Motor neuron (in vitro differentiated cells): Measurements from ENCODE around the gene DTX2. TPM values are rescaled to one million over a fixed set of nuclear protein-coding genes. Genes with fewer than 3 reads are reported as not detected.
"Not testable (repeated sequence)": the region's sequence is repeated elsewhere in the genome, so short reads cannot be mapped to it uniquely, and the experiment has no call there.

Experiments
- ATAC-seq, 8 experiments: fragments of 200-7000 bp; cut with Tn5 transposase; replicated peaks in 6 of 8; 2 replicates each; pipeline ENCODE4 v1.8.0; 2021; ENCODE audit warnings: mild to moderate bottlenecking in 8 of 8, moderate library complexity in 8 of 8
- H3K27ac ChIP-seq, 2 donors: fragments of 250-450 bp; sonication (Bioruptor Pico); 2 replicates each; pipeline ENCODE4 v1.9.0; 2021; ENCODE audit warnings: antibody characterized with exemption in 2 of 2, mild to moderate bottlenecking in 2 of 2, moderate library complexity in 1 of 2
- H3K4me1 ChIP-seq, 2 donors: fragments of 250-450 bp; sonication (Bioruptor Pico); replicated peaks in 1 of 2; 2 replicates each; pipeline ENCODE4 v1.6.1; 2021; ENCODE audit warnings: antibody characterized with exemption in 2 of 2, mild to moderate bottlenecking in 2 of 2, moderate library complexity in 1 of 2
- H3K4me3 ChIP-seq, 5 donors: fragments of 250-450 bp; sonication (Bioruptor Pico); 2 replicates each; pipeline ENCODE4 v1.9.0; 2021; ENCODE audit warnings: antibody characterized with exemption in 5 of 5, mild to moderate bottlenecking in 5 of 5, moderate library complexity in 4 of 5
- WGBS, 10 experiments: fragments of 450-650 bp; shearing (Covaris generic); methylation state at CpG; one replicate each; pipeline ENCODE4 v1.0.0; 2022; 5-methylcytosine and 5-hydroxymethylcytosine counted together
- in situ Hi-C, 9 experiments: fragments of 400-800 bp; cut with MboI; loops; one replicate each; pipeline ENCODE4 v1.15.0; 2021; ENCODE audit warnings: low sequenced_read_pairs in 9 of 9, low pct_unique_long_range_greater_than_20kb in 2 of 9; ENCODE audit not compliant: unreplicated experiment in 9 of 9
- total RNA-seq, 8 experiments: library from RNA; unstranded; fragments of 300-600 nt; gene quantifications; 2 replicates each; pipeline versions ENCODE4 v1.2.3 to v1.2.4, GENCODE V29; 2022

DTX2 gene
- total RNA-seq, 8 experiments from 2014 or later, result 3.4 to 13.8 (median 5.6) TPM

- WGBS, 10 experiments, result no CpG with 5 or more reads among the region's 17 CpGs
- in situ Hi-C loops, H3K4me3 ChIP-seq, H3K4me1 ChIP-seq, H3K27ac ChIP-seq: not testable (repeated sequence)
- ATAC-seq, result peak in 3 of 8 experiments; percentile 5 to 7 (median 6)
These were observed 868 bp downstream of the DTX2 start for GRCh38 chr7:76462271-76462882.

GRCh38 chr7:76464959-76465358, 3.5 kb downstream of the DTX2 start:
- H3K4me1 ChIP-seq, ATAC-seq, H3K4me3 ChIP-seq, in situ Hi-C loops, H3K27ac ChIP-seq: not testable (repeated sequence)
- no CpG with 5 or more reads among the region's 5 CpGs for WGBS, 10 experiments

DNA sequence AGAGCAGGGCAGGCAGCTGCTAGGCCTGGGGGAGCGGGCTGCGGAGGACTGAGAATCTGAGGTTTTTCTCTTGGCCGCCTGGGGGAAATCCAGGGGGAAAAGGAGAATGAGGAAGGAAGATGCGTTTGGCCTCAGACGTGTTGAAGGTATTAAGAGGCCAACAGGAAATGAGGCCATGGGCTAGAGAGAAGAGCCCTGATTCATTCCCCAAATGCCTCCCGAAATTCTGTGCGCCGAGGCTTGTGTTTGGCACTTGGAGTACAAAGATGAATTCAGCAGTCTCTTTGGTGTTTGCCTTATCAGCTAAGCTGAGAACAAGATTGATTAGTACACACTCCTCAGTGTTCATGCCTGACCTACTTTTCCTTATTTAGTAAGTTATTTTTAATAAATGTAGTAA, 4.4 kb downstream of the DTX2 start:
- H3K27ac ChIP-seq, H3K4me1 ChIP-seq, in situ Hi-C loops, ATAC-seq, H3K4me3 ChIP-seq: not testable (repeated sequence)
- no CpG with 5 or more reads among the region's 8 CpGs for WGBS, 10 experiments

- in situ Hi-C loops, H3K4me1 ChIP-seq, H3K4me3 ChIP-seq, H3K27ac ChIP-seq: not testable (repeated sequence)
- no CpG with 5 or more reads among the region's 14 CpGs for WGBS, 10 experiments
- ATAC-seq, result peak in 3 of 8 experiments; percentile 23 to 63 (median 61)
These were observed 6.4 kb downstream of the DTX2 start for GRCh38 chr7:76467743-76468404.

GRCh38 chr7:76471556-76472221, 10.2 kb downstream of the DTX2 start:
- ATAC-seq, in situ Hi-C loops, H3K27ac ChIP-seq, H3K4me1 ChIP-seq, H3K4me3 ChIP-seq: not testable (repeated sequence)
- no CpG with 5 or more reads among the region's 10 CpGs for WGBS, 10 experiments

GRCh38 chr7:76473097-76473496, 11.6 kb downstream of the DTX2 start:
- H3K4me1 ChIP-seq, H3K4me3 ChIP-seq, H3K27ac ChIP-seq, in situ Hi-C loops, ATAC-seq: not testable (repeated sequence)
- no CpG with 5 or more reads among the region's 6 CpGs for WGBS, 10 experiments

DNA sequence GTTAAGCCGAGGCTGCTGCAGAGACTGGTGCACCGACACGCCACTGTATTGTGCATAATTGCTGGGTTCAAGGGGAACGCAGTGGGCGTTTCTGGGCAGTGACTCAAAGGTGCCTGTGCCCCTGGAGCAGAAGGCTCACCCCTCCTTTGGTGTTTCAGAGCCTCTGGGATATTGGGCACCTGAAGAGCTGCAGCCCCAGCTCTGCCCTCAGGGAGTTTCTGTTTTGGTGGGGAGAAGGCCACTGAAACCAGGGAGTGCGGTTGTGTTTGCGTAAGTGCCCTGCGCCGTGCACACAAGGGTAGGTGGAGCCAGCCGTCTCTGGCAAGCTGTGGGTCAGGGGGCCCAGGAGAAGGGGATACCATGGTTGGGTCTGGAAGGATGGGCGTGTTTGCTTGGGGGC, 14.8 kb downstream of the DTX2 start:
- H3K27ac ChIP-seq, H3K4me3 ChIP-seq, H3K4me1 ChIP-seq, in situ Hi-C loops, ATAC-seq: not testable (repeated sequence)
- no CpG with 5 or more reads among the region's 11 CpGs for WGBS, 10 experiments

GRCh38 chr7:76476742-76477474, 15.4 kb downstream of the DTX2 start:
- ATAC-seq, H3K4me1 ChIP-seq, H3K27ac ChIP-seq, in situ Hi-C loops, H3K4me3 ChIP-seq: not testable (repeated sequence)
- WGBS, 10 experiments, result no CpG with 5 or more reads among the region's 24 CpGs

DNA sequence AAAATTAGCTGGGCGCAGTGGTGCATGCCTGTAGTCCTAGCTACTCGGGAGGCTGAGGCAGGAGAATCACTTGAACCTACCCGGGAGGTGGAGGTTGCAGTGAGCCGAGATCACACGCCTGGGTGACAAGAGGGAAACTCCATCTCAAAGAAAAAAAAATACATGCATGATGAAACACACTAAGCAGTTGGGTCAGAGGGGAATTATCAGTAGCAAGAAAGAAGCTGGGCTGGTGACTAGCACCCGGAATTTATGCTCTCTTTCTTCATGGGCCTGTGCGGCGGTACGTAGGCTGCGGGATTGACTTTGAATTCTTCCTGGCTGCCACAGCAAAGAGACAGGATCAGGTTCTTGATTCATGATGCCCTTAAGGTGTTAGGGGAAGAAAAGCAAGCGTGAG, 18.1 kb downstream of the DTX2 start:
- H3K4me3 ChIP-seq, H3K4me1 ChIP-seq, H3K27ac ChIP-seq, in situ Hi-C loops: not testable (repeated sequence)
- 100% methylated on average over 1 of the region's 11 CpGs; no CpG with 5 or more reads in 8 of the 10 experiments for WGBS, 10 experiments
- peak in 4 of 8 experiments; percentile 33 to 88 (median 73) for ATAC-seq

DNA sequence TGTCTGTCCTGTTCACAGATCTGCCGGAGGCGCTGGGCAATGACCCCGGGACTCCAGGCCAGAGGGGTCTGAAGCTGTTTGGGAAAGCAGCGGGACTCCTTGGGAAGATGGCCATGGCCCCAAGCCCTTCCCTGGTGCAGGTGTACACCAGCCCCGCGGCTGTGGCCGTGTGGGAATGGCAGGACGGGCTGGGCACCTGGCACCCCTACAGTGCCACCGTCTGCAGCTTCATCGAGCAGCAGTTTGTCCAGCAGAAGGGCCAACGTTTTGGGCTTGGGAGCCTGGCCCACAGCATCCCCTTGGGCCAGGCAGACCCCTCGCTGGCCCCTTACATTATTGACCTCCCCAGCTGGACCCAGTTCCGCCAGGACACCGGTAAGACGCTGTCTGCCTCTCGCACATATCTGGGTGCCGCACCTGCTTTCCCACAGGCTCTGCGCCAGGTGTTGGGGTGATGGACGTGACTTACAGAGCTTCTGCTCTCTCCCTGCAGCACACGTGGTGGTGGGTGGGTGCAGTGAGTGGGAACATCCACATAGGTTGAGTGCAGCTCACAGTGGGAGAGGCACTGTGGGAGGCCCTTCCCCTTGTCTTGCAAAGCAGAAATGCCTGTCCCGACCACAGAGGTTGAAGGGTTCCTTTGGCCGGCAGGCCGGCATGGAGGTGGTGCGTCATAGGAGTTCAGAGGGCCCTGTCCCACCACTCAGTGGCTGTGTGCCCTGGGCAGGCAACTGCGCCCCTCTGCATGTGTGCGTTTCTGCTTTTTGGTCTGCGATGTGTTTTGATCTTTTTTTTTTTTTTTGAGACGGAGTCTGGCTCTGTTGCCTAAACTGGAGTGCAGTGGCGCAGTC, 19.1 kb downstream of the DTX2 start:
- in situ Hi-C loops, H3K4me1 ChIP-seq, H3K4me3 ChIP-seq, H3K27ac ChIP-seq: not testable (repeated sequence)
- peak in 1 of 8 experiments; percentile 7 for ATAC-seq
- no CpG with 5 or more reads among the region's 29 CpGs for WGBS, 10 experiments

GRCh38 chr7:76482660-76483059, 21.2 kb downstream of the DTX2 start:
- H3K4me3 ChIP-seq, H3K4me1 ChIP-seq, ATAC-seq, H3K27ac ChIP-seq, in situ Hi-C loops: not testable (repeated sequence)
- 85% methylated on average over 4 of the region's 24 CpGs; no CpG with 5 or more reads in 9 of the 10 experiments for WGBS, 10 experiments

GRCh38 chr7:76483081-76483480, 21.6 kb downstream of the DTX2 start:
- H3K4me3 ChIP-seq, in situ Hi-C loops, ATAC-seq, H3K27ac ChIP-seq, H3K4me1 ChIP-seq: not testable (repeated sequence)
- no CpG with 5 or more reads among the region's 17 CpGs for WGBS, 10 experiments
